GDM1 (cell line): ENCODE measurements around the gene ITPKC.

Experiments used
- DNase-seq: peaks from one replicate; lab custom pipeline; 2025; lab: John Stamatoyannopoulos, UW

The ITPKC gene

DNA sequence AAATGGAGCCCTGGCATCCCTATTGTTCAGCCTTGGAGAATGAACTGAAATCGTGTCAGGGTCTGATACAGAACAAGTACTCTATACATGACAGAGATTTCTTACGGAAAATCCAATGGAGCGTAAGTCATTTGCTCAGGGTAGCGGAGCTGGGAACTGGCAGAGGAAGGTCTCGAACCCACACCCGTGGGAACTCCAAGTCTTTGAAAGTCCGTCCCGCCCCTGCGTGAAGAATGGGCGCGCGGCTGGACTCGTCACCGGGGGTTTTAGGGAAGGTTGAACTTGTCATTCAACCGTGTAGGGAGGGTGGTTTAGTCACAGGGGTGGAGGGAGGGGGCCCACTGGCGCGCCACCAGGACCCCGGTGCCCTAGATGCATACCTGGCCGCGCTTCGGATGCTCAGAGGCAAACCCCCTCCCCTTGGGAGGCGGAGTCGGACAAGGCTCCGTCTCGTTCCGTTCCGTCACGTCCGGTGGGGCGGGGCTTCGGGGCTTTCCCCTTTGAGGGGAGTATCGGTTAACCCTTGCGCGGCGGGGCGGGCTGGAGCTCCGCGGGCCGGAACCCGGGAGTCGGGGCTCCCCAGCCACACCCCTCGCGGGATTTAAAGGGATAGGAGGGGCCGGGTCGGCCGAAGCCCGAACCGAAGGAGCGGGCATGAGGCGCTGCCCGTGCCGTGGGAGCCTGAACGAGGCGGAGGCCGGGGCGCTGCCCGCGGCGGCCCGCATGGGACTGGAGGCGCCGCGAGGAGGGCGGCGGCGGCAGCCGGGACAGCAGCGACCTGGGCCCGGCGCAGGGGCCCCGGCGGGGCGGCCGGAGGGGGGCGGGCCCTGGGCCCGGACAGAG, at the start of gene ITPKC, which contains the start of gene COQ8B:
TSS of gene ITPKC (plus strand) at position 631 of the 843 bp plus-strand sequence. CDS start at position 655, 24 bp downstream.
TSS of gene COQ8B (minus strand) at position 405 of the 843 bp plus-strand sequence. CDS start 2,254 bp downstream, outside the sequence.
- peak; percentile 92 for DNase-seq

DNA sequence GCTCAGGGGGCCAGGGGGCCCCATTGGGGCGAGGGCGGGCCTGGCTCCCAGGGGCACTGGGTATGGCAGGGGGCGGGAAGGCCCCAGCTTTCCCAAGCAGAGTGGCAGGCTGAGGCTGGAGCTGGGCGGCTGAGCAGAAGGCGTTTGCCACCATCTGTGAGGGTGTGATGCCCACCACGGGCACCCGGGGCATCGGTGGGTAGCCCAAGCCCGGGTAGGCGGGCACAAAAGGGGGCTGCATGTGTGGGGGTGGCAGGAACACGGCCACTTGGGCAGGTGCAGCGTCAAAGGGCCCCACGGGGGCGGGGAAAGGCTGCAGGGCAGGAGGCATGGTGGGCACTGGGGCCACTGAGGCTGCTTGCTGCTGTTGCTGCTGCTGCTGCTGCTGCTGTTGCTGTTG, 49.3 kb upstream of the ITPKC start:
- no peak for DNase-seq

DNA sequence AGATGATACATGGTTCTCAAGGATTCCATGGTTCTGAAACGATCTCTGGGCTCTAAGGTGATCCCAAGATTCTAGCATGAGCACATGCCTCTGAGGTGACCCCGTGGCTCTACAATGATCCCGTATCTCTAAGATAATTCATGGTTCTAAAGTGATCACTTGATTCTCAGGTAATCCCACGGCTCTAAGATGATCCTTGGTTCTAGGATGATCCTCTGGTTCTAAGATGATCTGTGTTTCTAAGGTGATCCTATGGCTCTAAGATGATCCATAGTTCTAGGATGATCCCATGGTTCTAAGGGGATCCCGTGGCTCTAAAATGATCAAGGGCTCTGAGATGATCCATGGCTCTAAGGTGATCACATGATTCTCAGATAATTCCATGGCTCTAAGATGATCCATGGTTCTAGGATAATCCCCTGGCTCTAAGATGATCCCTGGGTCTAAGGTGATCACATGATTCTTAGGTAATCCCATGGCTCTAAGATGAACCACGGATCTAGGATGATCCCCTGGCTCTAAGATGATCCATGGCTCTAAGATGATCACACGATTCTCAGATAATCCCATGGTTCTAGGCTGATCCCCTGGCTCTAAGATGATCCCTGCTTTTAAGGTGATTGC, 47.8 kb upstream of the ITPKC start:
- DNase-seq: no peak

DNA sequence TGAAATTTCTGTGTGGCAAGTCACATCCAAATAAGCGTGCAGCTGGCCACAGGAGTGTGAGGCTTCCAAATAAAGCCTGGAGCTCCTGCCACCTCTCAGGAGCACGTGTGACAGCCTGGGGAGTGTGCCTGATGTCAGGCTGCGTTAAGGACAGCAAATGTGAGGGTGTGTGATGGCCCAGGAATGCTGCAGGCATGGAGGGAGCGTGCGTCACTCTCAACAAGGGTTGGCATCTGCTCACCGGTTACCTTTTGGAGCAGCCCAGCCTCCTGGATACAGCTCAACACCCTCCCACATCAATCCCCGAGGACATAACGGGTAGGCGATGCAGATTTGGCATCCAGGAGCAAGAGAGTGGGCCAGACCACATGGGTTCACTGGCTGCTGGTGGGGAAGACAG, 45.5 kb upstream of the ITPKC start:
- no peak for DNase-seq

DNA sequence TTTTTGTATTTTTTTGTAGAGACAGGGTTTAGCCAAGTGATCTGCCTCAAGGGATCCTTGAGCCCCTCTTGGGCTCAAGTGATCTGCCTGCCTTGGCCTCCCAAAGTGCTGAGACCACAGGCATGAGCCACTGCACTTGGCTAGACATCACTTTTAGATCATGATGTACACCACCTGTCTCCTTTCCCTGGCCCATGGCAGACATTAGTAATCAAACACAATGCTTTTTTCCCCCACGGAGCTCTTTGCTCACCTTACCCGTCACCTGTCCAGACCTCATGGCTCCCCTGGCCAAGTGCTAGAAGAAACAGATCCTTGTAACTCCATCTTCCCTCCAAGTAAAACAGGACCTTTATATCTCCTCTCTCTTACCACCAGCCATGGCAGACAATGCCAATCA, 44.9 kb upstream of the ITPKC start:
- DNase-seq: no peak

DNA sequence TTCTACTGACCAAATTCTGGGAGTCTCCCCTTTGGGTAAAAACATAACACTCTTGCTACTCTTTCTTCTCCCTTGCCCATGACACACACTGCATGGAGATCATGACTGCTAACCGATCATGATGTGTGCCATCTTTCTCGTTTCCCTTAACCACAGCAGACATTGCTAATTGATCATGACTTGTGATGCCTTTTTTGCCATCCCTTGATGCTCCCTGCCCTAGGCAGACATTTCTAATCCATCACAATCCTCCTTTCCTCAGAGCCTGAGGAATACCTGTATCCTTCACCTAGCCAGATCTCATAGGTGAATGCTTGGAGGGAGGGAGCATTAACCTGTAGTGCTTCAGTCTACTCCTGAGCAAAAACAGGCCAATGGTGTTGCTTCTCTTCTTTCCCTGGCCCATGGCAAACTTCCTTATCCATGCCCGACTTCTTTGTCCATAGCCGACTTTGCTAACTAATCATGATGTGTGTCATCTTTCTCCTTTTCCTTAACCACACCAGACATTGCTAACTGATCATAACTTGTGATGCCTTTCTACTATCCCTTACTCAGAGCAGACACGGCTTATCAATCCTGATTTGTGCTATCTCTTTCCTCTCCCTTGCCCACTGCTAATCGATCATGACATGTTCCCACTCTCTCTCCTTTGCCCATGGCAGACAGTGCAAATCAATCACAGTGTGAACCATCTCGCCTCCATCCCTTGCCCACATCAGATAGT, 44.2 kb upstream of the ITPKC start:
- no peak for DNase-seq

DNA sequence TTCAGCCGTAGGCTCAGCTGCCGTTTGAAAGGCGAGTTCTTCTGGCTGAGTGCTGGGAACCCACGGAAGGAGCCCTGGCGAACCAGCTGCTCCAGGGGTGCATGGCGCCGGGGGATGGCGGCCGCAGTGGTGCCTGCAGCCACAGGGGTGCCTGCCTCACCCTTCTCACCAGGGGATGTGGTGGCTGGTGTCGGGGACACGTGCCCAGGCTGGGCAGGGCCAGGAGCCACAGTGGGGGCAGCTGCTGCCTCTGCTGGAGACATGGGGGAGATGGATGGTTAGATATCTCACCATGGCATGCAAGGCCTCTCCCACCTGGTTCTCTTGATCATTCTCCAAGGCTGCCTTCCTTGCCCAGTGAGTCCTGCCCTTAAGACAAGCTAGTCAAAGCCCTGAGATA, 43.5 kb upstream of the ITPKC start:
- no peak for DNase-seq

DNA sequence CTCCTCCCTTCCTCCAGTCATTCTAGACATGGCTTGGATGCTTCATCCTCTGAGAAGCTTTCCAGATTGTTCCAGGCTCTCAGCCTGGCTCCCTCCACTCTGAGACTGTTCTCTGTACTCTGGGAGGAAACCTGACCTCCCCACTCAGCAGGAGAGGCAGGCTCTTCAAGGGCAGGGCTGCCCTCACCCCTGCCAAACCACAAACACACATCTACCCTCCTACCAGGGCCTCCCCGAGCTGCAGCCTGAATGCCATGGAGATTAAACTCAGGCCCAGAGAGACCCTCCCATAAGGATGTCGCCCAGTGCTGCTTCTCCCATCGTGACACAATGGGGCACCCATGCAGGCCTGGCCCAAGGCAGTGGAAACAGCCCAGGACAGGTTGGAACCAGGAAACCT, 42.6 kb upstream of the ITPKC start:
- DNase-seq: no peak

DNA sequence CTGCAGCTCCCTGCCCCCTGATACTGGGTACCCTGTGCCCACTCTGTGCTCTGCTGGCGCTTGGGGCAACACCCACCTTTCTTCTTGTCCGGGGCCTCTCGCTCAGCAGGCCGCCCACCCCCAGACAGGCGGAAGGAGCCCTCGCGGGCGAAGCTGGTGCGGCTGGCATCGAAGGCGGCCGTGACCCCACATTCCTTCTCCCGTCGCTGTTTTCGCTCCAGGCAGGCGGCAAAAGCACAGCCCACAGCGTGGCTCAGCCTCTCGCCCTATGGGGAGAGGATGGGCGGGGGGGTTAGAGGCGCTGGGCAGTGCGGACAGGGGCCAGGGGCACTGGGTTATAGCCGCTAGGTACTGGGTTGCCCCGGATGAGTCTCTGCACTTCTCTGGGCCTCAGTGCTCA, 39.8 kb upstream of the ITPKC start:
- no peak for DNase-seq

DNA sequence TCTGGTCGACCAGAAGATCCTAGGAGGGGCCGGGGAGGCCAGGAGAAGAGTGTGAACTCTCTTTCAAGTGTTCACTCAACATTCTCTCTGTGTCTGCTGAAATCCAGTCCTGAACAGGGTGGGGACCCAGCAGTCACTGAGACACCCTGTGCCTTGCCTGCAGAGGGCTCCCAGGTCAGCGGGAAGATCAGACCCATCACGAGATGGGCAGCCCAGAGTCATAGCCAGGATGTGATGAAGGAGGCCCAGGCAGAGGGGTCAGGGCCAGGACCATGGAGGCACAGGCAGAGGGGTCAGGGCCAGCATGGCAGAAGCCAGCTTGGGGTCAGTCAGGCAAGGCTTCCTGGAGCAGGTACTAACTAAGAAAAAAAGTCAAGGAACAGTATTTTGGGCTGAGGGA, 35.9 kb upstream of the ITPKC start:
- DNase-seq: no peak

DNA sequence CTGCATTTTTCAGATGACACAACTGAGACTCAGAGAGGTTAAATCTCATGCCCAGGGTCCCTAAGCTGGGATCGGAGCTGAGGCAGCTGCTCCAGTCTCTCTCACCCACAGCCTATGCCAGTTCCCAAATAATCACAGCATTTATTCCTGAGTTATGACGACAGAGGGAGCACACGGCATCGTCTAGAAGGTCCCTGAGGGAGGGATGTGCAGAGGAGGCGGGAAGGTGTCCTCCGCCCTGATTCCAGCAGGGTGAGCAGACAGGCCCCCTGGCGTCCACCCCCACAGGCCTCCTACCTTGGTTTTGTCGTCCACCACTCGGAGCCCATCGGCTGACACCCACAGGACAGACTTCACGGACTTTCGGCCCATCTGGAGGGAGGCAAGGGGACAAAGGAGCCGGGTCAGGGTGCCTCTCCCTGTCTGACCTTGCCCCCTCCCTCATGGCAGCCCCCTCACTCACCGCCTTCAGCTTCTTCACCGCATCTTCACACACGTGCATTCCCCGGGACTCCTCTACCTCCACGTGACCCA, 34.4 kb upstream of the ITPKC start:
- DNase-seq: no peak

DNA sequence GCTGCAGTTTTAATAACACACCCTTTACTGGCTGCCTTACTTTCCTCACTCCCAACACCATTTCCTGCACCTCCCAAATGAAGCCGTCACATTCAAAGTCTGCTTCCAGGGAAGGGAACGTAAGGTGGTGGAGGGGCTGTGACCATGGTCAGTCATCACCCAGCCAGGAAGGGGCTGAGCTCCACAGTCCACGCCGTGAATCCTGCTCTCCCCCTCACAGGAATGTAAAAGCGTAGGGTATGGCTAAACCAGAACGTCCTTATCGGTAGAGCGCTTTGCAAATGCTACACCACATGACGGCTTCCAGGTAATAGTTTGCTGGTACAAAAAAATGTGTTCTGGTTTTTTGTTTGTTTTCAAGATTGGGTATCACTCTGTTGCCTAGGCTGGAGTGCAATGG, 33.5 kb upstream of the ITPKC start:
- DNase-seq: no peak

DNA sequence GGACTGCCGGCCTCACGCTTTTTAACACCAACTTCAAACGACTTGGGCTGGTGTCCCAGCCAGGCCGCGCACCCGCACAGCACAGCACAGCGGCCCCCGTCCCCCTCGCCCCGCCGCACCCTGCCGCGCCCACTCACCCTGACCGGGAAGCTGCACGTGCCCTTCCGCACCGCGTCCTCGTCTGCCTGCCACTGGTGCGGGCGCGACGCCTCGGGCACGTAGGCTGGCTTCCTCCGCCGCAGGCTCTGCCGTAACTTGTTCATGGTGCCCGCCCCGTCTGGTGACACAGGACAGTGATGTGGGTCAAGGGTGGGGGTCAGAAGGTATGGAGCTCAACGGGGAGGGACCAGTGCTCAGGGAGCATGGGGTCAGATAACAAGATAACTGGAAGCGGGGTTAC, 32.6 kb upstream of the ITPKC start:
- DNase-seq: no peak

DNA sequence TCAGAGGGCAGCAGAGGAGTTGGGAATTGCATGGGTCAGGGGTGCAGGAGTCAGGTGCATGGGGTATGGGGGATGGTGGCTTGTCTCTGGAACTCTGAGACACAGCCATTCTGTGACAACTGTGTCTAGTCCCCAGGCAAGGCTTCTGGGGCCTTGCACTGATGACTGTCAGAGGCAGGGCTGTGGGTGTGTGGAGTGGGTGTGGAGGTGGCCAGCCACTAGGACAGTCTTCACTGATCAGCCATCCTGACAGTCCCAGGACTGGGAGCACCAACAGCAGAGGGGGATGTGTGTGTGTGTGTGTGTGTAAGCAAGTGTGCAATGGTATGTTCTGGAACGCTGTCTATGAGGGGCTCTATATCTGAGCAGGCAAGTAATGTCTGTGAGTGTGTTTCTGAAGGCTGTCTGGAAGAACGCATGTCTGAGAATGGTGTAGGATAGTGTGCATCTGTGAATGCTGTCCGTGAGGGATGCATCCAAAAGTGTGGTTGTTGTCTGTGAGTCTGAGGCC, 31.8 kb upstream of the ITPKC start:
- DNase-seq: no peak

DNA sequence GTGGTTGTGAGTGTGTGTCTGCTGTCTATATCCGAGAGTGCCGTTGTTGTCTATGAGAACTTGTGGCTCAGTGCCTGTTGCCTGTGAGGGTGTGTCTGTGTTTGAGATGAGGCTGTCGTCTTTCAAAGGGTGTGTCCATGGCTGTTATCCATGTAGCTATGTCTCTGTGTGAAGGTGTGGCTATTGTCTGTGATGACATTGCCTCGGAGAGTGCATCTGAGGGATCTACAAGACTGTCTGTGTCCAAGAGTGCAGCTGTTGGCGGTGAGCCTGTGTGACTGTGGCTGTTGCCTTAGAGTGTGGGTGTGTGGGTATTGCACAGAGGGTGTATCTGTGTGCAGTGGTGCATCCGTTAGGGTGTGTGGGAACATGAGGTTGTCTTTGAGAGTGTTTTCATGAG, 31.3 kb upstream of the ITPKC start:
- no peak for DNase-seq

DNA sequence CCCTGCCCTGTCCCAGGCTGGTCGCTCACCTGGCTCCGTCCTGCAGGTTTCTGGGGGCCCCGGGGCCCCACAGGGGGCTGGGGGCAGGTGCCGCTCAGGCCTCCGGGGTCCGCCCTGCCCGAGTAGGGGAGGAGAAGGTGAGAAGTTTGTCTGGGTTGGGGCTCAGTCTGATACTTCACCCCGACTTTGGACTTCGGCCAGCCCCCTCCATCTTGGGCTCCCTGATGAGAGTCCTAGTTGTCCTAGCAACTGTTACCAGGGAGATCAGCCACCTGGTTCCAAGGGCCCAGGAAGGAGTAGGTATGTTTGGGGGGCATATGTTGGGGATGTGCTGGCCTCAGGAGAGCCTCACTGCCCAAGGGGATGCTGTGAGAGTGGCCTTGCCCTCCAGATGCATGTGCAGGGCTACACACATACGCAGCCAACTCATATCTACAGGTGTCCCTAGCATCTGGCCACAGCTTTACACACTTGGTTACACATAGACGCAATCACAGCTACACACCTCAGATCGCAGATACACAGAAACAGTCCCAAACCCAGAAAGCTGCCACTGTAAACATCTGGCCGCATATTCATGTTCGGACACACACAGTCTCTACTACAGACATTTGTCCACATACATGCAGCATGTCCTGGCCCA, 29.9 kb upstream of the ITPKC start:
- DNase-seq: no peak

DNA sequence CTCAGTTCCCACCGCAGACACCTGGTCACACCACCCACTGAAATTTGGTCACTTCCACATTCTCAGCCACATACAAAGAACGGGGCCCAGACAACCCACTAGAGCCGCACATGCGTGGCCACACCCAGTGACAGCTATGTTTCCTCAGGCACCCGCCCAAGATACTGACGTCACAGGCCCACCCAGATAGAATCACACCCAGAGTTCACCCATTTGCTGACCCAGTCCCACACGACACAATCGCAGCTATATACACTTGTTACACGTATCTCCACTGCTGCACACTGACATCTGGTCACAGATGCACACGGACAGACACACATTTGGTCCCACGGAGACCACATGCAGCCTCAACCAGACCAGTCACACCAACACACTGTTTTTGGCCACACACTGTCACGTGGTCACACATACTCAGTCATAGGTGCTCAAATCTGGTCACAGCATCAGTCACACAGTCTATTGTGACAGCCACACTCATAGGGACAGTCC, 29.3 kb upstream of the ITPKC start:
- no peak for DNase-seq

DNA sequence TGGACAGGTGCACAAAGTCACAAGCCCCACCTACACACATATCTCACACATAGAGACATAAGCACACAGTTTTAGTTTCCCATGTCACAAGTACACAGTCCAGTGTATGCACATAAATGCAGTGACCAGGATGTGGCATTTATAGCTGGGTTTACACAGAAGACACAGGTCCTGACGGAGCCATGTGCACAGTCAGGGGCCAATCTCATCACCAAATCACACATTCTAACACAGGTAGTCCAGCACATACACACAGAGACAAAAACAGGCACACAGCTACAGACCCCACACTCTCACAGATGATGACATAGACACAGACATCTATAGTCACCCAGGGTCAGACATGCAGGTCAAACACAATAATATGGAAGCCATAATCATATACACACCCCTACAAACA, 28.6 kb upstream of the ITPKC start:
- DNase-seq: no peak

DNA sequence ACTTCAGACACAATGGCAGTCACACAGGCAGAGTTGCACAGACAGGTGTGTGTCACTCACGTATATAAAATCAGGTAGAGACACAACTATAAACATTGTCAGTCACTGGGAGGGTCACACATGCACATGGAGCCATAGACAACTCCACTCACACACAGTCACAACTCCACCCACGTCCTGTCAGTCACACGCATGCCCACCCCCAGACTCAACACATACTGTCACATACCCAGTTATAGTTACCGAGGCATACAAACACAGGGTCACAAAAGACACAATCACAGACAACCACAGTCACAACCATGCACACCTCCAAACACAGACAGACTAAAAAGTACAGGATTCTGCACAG, 27.9 kb upstream of the ITPKC start:
- no peak for DNase-seq

DNA sequence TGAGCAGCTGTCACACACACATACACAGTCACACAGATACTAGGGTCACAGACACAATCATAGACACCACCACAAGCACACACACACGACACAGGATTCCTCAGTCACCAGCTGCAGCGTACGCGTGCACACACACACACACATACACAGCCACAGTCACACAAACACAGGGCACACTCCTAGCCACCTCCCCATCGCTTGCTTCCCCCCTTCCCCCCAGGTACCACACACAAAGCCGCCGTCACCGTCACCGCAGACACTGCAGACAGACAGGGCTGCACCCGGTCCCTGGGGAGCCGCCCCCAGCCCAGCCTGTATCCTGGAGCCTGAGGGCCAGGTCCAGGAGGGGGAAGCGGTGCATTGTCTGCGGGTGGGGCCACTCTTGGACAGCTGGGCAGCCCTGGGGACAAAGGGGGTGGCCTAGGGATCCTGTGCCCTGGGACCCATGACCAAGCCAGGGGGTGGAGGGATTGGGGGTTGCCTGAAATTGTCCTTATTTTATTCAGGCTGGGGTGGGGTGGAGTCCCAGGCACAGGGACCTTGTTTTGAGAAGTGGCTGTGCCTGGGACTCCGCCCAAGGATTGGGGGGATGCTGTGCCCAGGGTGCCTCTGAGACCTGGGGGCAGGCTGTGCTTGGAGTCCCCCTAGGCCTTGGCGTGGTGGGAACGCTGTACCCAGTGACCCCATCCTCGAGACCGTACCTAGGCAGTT, 27.4 kb upstream of the ITPKC start:
- no peak for DNase-seq

DNA sequence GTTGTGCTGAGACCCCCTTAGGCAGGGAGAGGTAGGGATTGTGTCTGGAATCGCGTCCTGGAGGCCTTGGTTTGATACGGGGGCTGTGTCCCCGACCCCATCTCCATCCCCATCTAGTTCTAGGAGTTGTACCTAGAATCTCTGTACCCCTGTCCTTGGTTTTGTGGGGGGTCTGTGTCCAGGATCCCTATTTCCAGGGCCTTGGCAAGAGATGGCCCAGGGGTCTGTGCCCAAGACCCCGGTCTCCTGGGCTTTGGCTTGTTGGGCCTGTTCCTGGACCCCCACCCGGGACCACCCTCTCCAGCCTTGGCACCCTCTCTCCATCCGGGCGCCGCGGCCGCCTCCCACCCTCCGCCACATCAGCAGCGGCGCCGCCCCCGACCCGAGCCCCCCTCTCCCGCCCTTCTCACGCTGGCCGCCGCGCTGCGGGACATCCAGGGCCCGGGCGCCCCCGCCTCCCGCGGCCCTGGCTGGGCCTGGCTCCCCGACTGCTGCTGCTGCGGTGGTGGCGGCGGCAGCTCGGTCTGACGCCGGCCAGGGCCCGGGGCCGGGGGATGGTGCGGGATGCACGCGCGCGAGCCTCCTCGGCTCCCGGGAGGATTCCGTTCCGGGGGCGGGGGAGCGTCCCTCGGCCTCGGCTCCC, 26.7 kb upstream of the ITPKC start, which contains the start of gene NUMBL:
TSS of gene NUMBL (minus strand) at position 602 of the 643 bp plus-strand sequence. CDS start at position 434, 168 bp downstream.
- DNase-seq: no peak
